T-helper 1 cell treated with Interleukin-12 subunit alpha and Interleukin-12 subunit beta and Interleukin-4 antibody, amounts not matched to agents 30 ng/mL and 1 ng/mL, for 36 hours (primary cell): Measurements from ENCODE around the gene PDE5A. TPM values are rescaled to one million over a fixed set of nuclear protein-coding genes. Genes with fewer than 3 reads are reported as not detected.

Experiments used
- intact Hi-C: fragments of 100-400 bp; cut with micrococcal nuclease; formaldehyde crosslinking; loops from one replicate; pipeline ENCODE4 v1.15.1; 2024
- total RNA-seq: library from RNA; stranded (reverse); gene quantifications from 2 replicates; pipeline ENCODE4 v1.2.3, GENCODE V29; 2022

The PDE5A gene
- total RNA-seq, 1 donor from 2014 or later = 0.15 TPM

DNA sequence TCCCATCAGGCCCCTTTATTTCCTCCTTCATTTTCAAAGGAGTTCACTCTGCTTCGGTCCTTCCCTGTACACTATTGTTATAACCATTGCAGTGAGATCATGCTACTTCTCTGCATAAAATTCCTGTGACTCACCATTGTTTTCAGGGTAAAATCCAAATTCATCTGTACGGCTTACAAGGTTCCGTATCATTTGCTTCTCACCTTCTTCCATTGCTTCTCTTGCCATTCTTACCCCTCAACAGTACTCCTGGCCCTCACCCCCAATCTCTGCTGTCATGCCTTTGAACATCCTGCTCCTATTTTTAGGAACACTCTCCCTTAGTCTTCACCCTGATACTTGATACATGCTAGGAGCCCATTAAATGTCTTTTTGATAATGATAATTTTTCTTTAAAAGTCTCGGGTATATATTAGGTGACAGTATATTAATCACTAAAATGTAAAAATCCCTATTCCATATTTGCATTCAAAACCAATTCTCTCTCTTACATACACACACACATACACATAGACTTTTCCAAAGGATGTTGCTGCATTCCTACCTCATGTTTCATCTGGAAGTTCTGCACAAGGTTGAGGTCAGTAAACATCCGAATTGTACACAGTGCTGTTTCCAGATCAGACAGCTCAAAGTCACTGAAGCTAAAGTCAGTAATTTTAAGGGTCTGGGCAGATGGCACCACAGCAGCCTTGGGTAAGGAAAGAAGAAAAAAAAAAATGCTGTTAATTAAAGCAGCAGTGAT lies 103.4 kb downstream of the PDE5A start:
- intact Hi-C loops = no loop called here

DNA sequence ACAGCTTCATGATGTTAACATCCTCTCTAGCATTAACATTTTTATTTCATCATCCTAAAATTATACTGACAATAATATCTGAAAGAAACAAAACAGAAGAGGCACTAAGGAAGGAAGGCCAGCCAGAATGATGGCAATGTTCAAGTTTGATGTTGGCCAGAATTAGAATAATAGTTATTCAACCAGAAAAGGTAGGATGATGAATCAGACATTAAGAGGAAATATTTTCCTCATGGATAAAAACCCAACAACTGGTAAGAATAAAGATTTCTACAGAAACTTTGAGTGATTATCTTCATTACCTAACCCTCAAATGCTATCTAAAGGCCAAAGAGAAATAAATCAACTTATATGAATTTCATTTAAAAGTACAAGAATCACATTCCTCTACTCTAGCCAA lies 105.2 kb downstream of the PDE5A start:
- intact Hi-C loops = no loop called here

DNA sequence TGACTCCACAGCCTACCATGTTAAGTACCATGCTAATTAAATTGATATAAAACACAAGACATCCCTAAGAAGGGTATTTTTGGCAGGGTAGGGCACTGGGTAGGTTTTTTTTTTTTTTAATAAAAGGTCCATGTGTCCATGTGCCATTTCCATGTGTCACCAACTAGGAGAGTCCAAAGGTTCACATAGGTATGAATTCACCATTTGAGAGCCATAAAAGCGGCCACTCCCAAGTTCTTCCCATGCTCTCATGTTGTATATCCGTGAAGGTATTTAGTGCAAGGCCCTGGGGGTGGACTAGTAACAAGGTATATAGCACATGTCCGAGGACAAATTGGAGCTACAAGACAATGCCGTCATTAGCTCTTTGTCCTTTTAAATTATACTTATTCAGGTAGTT lies 107.3 kb downstream of the PDE5A start:
- intact Hi-C loops = no loop called here

DNA sequence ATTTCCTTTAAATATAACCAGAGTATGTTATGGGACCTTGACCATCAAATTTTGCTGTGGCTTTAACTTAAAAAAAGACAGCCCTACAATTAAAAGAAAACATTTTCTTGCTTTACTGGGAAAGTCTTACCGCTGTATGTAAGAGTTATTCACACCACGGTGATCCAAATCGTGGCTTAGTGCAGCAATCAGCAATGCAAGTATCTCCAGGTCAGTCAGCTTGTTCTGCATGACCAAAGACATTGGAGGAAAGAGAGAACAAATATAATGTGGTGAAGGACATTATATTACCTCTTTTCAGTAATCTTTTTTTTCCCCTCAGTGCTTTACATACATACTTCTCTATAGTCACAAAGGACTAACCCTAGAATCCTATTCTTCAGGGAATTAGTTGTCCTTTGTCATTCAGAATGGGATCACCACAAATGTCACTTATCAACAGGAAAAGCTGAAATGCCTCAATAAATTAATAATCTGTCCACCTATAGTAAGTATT lies 109.6 kb downstream of the PDE5A start:
- intact Hi-C loops = no loop called here

DNA sequence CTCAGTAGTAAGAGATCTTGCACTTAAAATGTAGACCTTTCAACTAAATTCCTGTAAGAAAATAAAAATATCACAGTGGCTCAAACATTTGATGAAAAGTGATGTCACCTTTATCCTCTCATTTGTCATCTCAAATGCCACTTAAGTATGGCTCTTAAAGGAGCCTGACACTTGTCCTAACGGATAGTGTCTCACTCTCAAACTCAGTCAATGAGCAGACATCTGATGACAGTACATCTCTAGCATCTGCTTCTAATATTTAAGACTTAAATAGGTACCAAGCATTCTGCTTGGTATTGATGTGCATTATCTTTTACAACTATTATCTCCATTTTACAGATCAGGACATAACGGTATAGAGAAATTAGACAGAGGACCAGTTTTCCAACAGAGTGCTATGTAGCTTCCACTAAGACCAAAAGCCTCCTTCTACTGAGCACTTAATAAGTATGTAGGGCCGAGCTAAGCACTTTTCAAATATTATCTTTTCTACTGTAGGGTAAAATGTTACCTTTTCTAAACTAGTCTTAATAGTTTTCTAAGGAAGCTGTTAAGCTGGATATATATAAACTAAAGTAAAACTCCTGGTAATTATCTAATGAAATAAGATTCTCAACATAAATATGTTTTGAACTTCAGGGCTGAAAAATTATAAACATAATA lies 110.2 kb downstream of the PDE5A start:
- intact Hi-C loops = no loop called here

DNA sequence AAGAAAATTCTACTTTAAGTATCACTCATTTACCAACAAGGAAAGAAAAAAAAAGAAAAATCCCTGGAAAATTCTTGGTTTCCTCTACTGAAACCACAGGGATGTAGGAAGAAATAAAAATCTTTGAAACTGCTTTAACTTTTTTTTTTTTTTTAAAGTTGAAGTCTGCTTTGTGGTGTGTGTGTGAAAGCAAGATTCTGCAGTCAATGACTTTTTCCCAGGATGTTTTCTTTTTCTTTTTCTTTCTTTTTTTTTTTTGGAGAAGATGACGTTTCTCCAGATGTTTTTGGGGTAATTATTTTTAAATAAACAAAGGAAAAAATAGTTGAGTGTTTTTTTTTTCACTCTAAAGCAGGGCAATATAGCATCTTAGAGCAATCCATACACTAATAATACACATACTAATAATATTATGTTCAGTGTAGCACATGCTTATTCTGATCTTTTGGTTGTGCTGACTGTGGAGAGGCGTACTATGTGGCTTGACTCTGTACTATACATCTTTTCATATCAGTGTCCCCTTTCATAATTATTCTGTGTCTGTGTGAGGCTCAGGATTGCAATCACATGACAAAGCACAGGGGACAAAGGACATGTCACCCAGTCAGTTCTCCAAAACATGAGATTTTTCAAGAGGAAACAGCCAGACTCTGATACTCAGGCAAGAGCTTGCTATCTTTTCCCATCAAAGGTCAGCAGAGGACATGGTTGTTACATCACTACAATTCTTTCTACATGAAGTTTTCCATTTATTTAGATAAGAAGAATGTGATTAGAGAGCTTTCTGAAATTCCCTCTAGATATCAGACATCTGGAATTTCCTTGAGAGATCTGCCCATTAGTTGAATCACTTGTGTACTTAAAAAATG lies 111.0 kb downstream of the PDE5A start:
- intact Hi-C loops = no loop called here

DNA sequence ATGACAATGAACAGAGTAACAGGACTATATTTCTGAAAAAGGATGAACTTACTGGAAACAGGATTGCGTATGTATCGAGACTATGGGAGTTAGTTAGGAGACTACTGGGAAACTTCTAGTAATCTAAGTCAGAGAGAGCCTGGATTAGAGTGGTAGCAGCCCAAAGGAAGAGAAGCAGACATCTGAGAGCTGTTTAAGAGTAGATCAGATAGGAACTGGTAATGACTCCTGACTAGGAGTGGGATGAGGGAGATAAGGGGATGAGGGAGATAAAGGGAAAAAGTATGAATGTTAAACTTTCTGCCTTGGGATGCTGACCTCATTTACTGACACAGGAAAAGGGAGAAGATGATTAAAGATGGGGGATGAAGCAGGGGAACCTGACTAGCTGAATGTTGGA lies 116.2 kb downstream of the PDE5A start:
- intact Hi-C loops = no loop called here

DNA sequence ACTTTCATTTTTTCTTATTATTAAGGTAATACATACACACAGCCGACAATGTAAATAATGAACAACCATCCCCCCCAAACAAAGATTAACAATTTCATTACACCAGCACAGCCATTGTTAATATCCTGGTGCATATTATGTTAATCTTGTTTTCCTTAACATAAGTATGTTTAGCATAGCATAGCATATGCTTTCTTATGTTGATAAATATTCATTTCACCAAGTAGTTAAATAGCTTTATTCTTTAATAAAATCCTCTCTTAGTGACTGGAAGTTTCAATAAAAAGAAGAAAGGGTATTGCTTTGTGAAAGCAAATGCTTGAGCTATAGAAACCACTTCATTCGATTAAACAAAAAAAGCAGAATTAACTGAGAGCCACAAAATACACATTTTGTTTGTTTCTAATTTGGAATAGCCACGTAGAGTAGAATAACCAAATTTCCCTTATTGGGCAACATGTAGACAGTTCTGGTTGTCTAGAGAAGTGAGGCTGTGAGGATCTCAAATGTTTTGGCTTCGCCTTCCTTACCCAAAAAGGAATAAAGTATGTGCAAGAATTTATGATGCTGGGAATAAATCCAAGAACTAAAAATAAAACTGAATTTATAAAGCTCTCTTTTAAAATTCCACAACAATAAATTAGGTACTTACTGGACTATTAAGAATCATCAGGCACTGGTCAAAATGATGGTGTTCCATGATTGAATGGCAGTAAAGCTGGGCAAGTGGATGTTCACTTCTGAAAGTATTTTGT lies 118.0 kb downstream of the PDE5A start:
- intact Hi-C loops = no loop called here

DNA sequence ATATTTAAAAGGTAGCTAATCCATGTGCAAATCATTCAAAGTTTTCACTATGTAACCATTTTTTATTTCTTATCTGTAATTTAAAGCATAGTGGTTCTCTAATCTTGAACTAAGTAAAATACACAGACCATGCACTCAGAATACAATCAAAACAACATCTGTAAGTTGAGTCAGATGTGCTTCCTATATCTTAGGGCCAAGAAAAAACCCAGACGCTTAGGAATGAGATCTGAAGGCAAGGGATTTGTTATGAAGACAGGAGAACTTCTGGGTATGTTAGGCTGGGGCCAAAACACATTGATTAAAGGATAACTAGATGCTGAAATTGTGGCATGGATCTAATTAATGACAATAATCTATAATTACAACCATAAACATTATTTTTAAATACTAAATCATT lies 120.3 kb downstream of the PDE5A start:
- intact Hi-C loops = no loop called here

DNA sequence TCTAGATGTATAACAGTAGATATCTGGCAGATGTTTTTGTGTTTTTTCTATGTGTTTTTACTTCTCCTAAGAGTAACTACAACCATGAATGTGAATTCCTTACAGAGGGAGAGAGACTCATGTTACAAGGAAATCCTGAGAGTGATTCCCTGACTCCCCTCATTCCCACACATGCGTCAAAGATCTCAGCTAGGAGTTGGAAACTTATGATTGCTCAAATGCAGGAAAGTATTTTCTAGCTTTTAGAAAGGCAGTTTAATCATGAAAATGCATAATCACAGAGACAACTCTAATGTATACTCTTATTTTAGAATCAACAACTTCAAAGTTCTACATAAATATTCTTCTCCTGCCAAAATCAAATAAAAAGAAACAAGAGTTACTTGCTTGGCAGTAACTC lies 121.8 kb downstream of the PDE5A start:
- intact Hi-C loops = no loop called here

DNA sequence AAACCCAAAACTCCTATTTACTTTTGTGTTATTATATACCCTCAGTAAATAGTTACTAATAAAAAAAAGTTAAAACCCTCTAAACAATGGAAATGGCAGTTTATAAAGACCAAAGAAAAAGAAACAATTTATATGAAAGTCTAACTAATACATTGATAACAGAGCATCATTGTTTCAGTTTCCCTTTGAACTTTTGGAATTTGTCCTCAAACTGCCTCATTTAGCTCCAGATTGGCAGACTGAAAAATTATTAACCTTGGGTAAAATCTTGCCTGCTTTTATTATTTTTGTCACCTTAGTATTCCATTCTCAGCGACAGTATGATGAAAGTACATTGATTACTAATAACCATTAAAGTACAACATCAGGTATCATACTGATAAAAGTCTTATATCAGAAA lies 124.0 kb downstream of the PDE5A start:
- intact Hi-C loops = no loop called here

DNA sequence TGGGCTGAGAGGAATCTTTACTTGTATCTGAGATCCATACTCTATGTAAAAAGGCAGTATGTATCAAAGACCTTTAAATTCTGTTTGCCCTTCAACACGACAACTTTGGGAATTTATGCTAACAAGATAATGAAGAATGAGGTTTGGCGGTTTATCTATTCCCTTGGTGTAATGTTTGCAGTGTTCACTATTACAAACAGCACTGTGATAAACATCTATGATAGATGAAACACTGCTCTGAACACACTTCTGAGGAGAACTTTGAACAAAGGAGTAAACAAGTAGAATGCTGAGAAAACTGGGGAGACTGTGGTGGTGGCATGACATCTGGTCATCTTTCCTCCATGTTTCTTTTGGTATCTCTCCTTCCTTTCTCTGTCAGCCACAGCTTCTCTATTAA lies 126.9 kb downstream of the PDE5A start:
- intact Hi-C loops = no loop called here

DNA sequence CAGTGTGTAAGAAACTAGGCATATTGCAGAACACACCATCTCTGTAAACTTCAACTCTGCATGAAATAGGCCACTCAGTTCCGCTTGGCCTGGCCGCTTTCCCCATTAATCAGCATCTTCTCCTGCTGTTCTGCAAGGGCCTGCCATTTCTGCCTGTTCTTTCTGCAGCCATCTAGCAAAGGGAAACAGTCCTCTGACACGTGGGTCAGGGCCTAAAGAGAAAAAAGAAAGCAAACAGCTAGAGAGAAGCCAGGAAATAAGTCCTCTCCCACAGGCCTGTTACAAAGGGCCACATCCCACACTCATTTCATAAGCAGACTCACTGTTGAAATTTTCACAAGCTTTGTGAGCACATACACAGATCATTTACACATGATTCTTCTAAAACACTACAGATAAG lies 130.1 kb downstream of the PDE5A start:
- intact Hi-C loops = no loop called here

DNA sequence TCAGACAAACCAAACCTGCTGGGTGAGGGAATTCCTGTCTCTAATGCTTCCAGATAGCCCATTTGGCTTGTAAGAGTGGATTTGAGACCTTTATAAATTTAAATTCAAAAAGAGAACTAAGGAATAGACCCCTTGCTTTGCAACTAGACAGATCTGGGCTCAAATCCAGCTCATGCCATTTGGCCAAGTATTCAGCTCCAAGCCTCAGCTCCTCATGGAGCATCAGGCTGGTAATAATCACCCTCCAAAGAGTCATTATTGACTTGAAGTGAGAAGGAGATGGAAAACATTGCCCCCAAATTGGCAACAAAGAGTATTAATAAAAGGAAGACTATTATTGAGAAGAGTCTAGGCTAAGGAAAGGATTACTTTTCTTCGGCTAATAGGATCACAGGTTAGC lies 134.7 kb downstream of the PDE5A start:
- intact Hi-C loops = loop anchor here (1.0 to 5.0 kb wide), 3 partner anchors 180 to 512 kb away; no protein-coding TSS in a partner anchor

DNA sequence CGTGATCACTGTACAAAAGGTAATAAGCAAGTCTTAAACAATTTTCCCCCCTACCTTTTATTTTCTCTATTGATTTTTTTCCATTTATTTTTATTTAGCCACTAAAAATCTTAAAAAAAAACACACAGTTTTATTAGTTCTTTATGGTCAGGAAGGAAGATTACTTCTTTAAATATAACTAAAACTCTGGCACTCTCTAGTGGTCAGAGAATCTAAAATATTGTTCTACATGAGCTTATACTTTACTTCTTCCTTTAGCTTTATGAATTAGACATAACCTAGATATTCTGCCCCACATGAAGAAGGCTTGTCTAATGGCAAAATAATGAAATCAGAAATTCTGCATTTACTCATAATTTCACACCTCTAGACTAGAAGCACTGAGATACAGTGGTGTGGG lies 135.2 kb downstream of the PDE5A start:
- intact Hi-C loops = loop anchor here (1.0 to 5.0 kb wide), 3 partner anchors 179 to 511 kb away; no protein-coding TSS in a partner anchor

DNA sequence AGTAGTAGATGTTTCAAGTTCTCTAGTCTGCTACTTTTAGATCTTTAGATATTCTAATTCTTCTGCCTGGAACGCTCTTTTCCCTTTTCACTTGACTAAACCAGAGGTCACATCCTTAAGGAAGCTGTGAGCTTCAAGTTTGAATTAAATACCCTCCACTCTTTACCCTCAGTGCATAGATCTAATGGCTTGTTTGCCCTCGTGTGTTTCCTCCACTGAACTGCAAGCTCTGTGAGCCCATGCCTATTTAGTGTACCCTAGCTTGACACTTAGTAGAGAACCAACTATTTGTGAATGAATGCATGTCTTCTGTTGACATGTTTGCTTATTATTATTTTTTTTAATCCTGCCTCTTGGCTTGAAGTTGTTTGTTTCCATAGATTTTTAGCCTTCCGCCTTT lies 138.3 kb downstream of the PDE5A start:
- intact Hi-C loops = loop anchor here (5.0 kb wide), 1 partner anchor 508 kb away; no protein-coding TSS in a partner anchor

DNA sequence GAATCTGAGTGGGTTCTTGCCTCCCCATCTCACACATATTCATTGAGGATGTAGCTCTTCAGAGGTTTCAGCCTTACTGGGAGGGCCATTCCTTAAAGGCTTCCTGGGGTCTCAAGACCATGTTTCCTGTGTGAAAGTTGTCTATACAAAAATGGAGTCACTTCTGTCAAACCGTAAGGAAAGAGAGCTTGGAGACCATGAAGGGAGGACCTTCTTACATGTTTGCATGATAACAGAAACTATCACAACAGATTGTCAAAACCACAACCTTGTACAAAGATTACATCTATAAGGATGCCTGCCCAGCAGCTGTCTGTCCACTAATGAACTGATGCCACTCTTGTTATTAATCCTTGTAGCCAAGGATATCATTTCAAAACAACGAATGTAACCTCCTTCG lies 139.3 kb downstream of the PDE5A start:
- intact Hi-C loops = no loop called here

DNA sequence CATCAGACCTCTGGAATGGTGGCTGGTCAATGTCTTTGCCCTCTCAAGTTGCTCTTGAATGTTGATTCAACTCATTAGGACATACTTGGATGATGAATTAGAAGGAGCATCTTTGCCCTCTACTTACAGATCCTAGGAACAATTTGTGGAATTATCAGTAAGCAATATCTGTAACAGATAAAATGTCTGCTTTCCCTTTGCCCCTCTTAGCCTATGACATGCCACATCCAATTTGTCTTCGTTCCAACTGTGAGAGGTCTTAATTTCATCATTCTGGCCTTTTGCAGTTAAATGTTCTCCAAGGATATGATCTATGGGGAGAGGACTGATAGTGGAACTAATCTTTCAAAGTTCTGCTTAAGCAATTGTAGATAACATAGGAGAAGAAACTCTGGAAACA lies 148.3 kb downstream of the PDE5A start:
- intact Hi-C loops = no loop called here

DNA sequence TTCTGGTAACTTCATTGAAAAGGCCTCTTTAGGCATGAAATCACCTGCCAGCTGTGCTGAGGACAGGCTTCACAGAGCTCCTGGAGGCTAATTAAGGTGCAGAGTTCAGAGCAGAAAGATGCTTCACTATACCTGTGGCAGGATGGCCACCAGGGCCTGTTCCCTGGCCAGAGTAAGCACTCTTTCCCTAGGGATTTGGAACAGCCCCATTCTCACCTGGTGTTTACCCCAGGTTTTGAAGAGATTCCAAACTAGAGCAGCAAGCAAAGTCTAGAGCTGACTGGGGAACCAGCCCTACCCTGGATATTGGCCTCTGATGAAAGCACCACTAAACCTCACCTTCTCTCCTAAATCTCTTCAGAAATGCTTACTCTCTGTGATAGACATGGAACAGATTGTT lies 148.8 kb downstream of the PDE5A start:
- intact Hi-C loops = no loop called here

DNA sequence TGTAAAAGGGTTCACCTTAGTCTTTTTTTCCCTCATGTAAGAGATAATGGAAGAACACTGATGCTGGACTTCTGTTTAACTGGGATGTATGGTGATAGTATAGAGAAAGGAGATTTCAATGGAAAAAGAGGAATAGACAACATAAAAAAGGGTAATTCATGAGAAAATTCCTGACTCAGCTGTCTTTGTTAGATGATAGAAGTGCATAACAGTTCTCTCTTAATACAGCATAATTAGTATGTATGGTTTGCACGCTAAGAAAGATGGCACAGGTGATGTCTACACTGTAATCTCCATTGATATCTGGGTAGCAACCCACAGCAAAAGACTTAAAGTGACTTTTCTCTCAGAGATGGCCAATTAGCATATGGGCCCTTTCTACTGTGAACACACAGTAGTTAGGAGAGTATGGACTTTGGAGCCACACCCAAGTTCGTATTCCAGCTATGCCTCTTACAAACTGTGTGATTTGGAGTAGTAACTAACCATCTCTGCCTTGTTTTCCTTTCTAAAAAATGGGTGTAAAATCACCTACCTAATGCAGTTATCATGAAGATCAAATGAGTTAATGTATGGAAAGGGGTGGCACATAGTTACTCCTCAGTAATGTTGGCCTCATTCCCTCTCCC lies 149.3 kb downstream of the PDE5A start:
- intact Hi-C loops = no loop called here
